Measurements from ENCODE around the gene KAT8.

Gene KAT8

GRCh38 chr16:31108794-31109558 is 8.5 kb upstream of the KAT8 start:
- DNase-seq: no peak

GRCh38 chr16:31109622-31110021 is 7.8 kb upstream of the KAT8 start:
- no peak for DNase-seq

GRCh38 chr16:31110106-31111034 is 7.1 kb upstream of the KAT8 start:
- no peak for DNase-seq

GRCh38 chr16:31111881-31112466 is 5.5 kb upstream of the KAT8 start:
- no peak for DNase-seq

- DNase-seq: no peak
Measured at GRCh38 chr16:31112711-31113110, 4.8 kb upstream of the KAT8 start.

- no peak for DNase-seq
Measured at GRCh38 chr16:31113121-31114120, 4.0 kb upstream of the KAT8 start.

GRCh38 chr16:31114468-31114867 is 3.0 kb upstream of the KAT8 start:
- DNase-seq: no peak

GRCh38 chr16:31118223-31119155 is 1.0 kb downstream of the KAT8 start:
- DNase-seq: no peak

- DNase-seq: no peak
Measured at GRCh38 chr16:31120129-31120528, 2.7 kb downstream of the KAT8 start.

GRCh38 chr16:31125844-31126243 is 8.4 kb downstream of the KAT8 start:
- no peak for DNase-seq

GRCh38 chr16:31127182-31127581 is 9.7 kb downstream of the KAT8 start:
- DNase-seq: no peak

GRCh38 chr16:31128711-31129567 is 11.5 kb downstream of the KAT8 start:
- DNase-seq: no peak

GRCh38 chr16:31129568-31130335 is 12.3 kb downstream of the KAT8 start:
- DNase-seq: no peak

- DNase-seq: no peak
Measured at GRCh38 chr16:31130336-31130891, 12.9 kb downstream of the KAT8 start.

GRCh38 chr16:31130899-31131298 is 13.4 kb downstream of the KAT8 start:
- DNase-seq: no peak

- DNase-seq: no peak
Measured at GRCh38 chr16:31131416-31131815, 14.0 kb downstream of the KAT8 start.

- DNase-seq: no peak
Measured at GRCh38 chr16:31131841-31132271, 14.4 kb downstream of the KAT8 start.

- no peak for DNase-seq
Measured at GRCh38 chr16:31132303-31132979, 15.0 kb downstream of the KAT8 start.
